Effector CD8-positive, alpha-beta T cell (primary cell): Measurements from ENCODE around the gene EMC8.

ENCODE experiments used
- DNase-seq: peaks from one replicate; lab custom pipeline; 2025; lab: John Stamatoyannopoulos, UW

EMC8 gene

DNA sequence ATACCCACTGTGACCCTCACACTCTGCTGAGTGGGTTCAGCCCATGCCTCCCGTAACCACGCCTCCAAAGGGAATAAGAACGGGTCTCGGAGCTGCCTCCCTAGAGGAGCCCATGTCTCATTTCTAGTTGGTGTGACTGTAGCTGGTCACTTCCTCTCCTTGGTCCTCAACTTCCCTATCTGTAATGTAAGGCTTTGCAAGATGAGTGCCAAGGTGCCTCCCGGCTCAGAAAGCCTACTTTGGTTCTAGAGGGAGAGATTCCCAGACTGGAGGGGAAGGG lies 69.2 kb downstream of the EMC8 start:
- no peak for DNase-seq

- DNase-seq, result no peak
Observed at GRCh38 chr16:85729452-85730185, 69.7 kb downstream of the EMC8 start.

GRCh38 chr16:85728879-85729278 lies 70.5 kb downstream of the EMC8 start:
- DNase-seq, result no peak
